Stimulated activated CD4-positive, alpha-beta T cell treated with anti-CD3 and anti-CD28 coated beads, Interleukin-2, amount 100 ng/mL, for 4 hours (primary cell): ENCODE results near the gene PASK.

Source experiments
- DNase-seq: peaks from one replicate; pipeline ENCODE4 v3.0.0-alpha.2; 2020; ENCODE audit warnings: low read depth

PASK gene

GRCh38 chr2:241147336-241147735 lies 1.9 kb downstream of the PASK start:
- no peak for DNase-seq

GRCh38 chr2:241146286-241146685 lies 3.0 kb downstream of the PASK start:
- DNase-seq = no peak

GRCh38 chr2:241142593-241142992 lies 6.7 kb downstream of the PASK start:
- DNase-seq = no peak

GRCh38 chr2:241142063-241142462 lies 7.2 kb downstream of the PASK start:
- no peak for DNase-seq

- DNase-seq = no peak
Measured at GRCh38 chr2:241141214-241141770, 8.0 kb downstream of the PASK start.

- DNase-seq = no peak
Measured at GRCh38 chr2:241140445-241140840, 8.8 kb downstream of the PASK start.

GRCh38 chr2:241139531-241140444 lies 9.5 kb downstream of the PASK start:
- no peak for DNase-seq

- no peak for DNase-seq
Measured at GRCh38 chr2:241138471-241138870, 10.8 kb downstream of the PASK start.

- no peak for DNase-seq
Measured at GRCh38 chr2:241137276-241138190, 11.7 kb downstream of the PASK start.

GRCh38 chr2:241136661-241137260 lies 12.5 kb downstream of the PASK start:
- DNase-seq = no peak

- DNase-seq = no peak
Measured at GRCh38 chr2:241136191-241136590, 13.1 kb downstream of the PASK start.

- DNase-seq = no peak
Measured at GRCh38 chr2:241135737-241136136, 13.5 kb downstream of the PASK start.

- DNase-seq = no peak
Measured at GRCh38 chr2:241134711-241135110, 14.6 kb downstream of the PASK start.

- DNase-seq = no peak
Measured at GRCh38 chr2:241133436-241133820, 15.8 kb downstream of the PASK start.

GRCh38 chr2:241132538-241133435 lies 16.5 kb downstream of the PASK start:
- DNase-seq = no peak

GRCh38 chr2:241131531-241131930 lies 17.7 kb downstream of the PASK start:
- DNase-seq = no peak

GRCh38 chr2:241130316-241130715 lies 19.0 kb downstream of the PASK start:
- DNase-seq = no peak

GRCh38 chr2:241129086-241129871 lies 20.0 kb downstream of the PASK start:
- DNase-seq = no peak

- no peak for DNase-seq
Measured at GRCh38 chr2:241128266-241128665, 21.0 kb downstream of the PASK start.

GRCh38 chr2:241126771-241127202 lies 22.5 kb downstream of the PASK start:
- no peak for DNase-seq
